Left lung (tissue), 10 donors: Measurements from ENCODE around the gene IP6K3. TPM values are rescaled to one million over a fixed set of nuclear protein-coding genes. Genes with fewer than 3 reads are reported as not detected.

ENCODE experiments used
- ATAC-seq: fragments of 200-7000 bp; cut with Tn5 transposase; one replicate; pipeline ENCODE4 v1.9.1; 2020; ENCODE audit warnings: moderate library complexity
- DNase-seq, 4 donors: peaks; one replicate each; pipeline ENCODE4 v3.0.0-alpha.2; 2013 to 2020
- H3K27ac ChIP-seq, 2 donors: fragments of 200-600 bp; sonication (generic) in 1 of 2; one replicate each; pipeline versions ENCODE4 v1.5.0 to v1.8.0; 2020 to 2021
- H3K27me3 ChIP-seq, 2 donors: fragments of 200-600 bp; sonication (generic) in 1 of 2; one replicate each; pipeline versions ENCODE4 v1.5.0 to v1.8.0; 2020 to 2021
- H3K36me3 ChIP-seq, 2 donors: fragments of 200-600 bp; sonication (generic) in 1 of 2; one replicate each; pipeline versions ENCODE4 v1.5.0 to v1.8.0; 2020 to 2021
- H3K4me1 ChIP-seq, 2 donors: fragments of 200-600 bp; one replicate each; pipeline ENCODE4 v1.8.0; 2021
- H3K4me3 ChIP-seq, 2 donors: fragments of 200-600 bp; sonication (generic) in 1 of 2; one replicate each; pipeline versions ENCODE4 v1.5.0 to v1.8.0; 2020 to 2021; ENCODE audit warnings: mild to moderate bottlenecking in 1 of 2
- H3K9me3 ChIP-seq, 2 donors: fragments of 200-600 bp; sonication (generic) in 1 of 2; one replicate each; pipeline versions ENCODE4 v1.5.0 to v1.8.0; 2020 to 2021
- intact Hi-C, 2 donors: fragments of 100-400 bp; cut with DNase I; formaldehyde crosslinking; loops; one replicate each; pipeline versions ENCODE4 v1.11.2 to v1.14.2; 2022
- polyA plus RNA-seq, 6 donors: library from polyadenylated mRNA; unstranded; fragments of 120-200 nt; gene quantifications; one replicate each; pipeline ENCODE4 v1.2.1, GENCODE V29; 2013; ENCODE audit not compliant: insufficient read length in 6 of 6
- total RNA-seq, 2 donors: library from RNA; stranded (reverse); fragmentation: NEBNext Ultra II Directional; extraction: Animal tissue kit (Norgen Biotek cat#: 25700); gene quantifications; one replicate each; pipeline ENCODE4 v1.2.1, GENCODE V29; 2021
- TF ChIP-seq, protein P1 (sequence below), 2 donors: fragments of 200-600 bp; sonication (generic) in 1 of 2; IDR thresholded peaks; one replicate each; pipeline versions ENCODE4 v1.5.0 to v1.8.0; 2021; ENCODE audit warnings: antibody characterized with exemption in 2 of 2
- donor health status: DM: no; HTN: yes; CAD: no.
- donor health status: DM: no; HTN: no; CAD: no.

The IP6K3 gene
- total and polyA plus RNA-seq, 8 donors, result 0.87 to 5.4 (median 3.3) TPM

DNA sequence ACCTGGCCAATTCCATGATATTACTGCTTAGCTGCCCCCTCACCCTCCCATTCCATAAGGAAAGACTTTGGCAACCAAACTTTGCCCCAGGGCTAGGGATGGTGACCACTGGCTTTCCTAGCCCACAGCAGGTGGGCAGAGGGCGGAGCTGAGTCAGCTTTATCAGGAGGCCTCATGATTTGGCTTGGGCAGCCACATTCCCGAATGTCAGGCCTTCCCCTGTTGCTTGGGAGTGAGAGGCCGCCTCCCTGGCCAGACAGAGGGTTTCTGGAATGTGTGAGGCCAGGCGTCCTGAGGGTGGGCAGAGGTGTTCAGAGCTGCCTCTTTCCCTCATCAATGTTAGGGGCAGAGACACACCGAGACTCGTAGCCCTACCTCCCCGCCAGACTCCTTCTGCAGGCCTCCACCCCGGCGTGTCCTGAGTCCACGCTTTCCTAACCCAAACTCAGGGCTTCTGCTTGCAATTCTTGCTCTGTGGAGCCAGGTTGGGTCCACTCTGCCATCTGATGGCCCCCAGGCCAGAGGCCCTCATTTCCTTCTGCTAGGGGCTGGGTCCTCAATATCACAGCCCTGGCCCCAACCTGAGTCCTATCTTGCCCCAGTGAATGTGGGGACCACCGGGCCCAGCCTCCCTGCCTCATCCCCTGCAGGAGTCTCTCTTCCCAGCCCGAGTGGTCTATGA lies 54.5 kb downstream of the IP6K3 start:
- ATAC-seq (peak; percentile 6), DNase-seq (no peak)
- Histone ChIP-seq H3K4me1 (peaks cover 13 to 56% of the 10 kb centered on the region in 2 donors), H3K4me3 (no peak overlapping the region), H3K9me3 (no peaks in the 10 kb centered on the region), H3K27ac (no peak overlapping the region), H3K27me3 (no peaks in the 10 kb centered on the region), H3K36me3 (peaks cover 0 to 95% of the 10 kb centered on the region in 2 donors)
- intact Hi-C loops, result no loop called here
- TF ChIP-seq, protein P1, sequence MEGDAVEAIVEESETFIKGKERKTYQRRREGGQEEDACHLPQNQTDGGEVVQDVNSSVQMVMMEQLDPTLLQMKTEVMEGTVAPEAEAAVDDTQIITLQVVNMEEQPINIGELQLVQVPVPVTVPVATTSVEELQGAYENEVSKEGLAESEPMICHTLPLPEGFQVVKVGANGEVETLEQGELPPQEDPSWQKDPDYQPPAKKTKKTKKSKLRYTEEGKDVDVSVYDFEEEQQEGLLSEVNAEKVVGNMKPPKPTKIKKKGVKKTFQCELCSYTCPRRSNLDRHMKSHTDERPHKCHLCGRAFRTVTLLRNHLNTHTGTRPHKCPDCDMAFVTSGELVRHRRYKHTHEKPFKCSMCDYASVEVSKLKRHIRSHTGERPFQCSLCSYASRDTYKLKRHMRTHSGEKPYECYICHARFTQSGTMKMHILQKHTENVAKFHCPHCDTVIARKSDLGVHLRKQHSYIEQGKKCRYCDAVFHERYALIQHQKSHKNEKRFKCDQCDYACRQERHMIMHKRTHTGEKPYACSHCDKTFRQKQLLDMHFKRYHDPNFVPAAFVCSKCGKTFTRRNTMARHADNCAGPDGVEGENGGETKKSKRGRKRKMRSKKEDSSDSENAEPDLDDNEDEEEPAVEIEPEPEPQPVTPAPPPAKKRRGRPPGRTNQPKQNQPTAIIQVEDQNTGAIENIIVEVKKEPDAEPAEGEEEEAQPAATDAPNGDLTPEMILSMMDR (IDR thresholded peaks at IDR 0.05), result no peak

DNA sequence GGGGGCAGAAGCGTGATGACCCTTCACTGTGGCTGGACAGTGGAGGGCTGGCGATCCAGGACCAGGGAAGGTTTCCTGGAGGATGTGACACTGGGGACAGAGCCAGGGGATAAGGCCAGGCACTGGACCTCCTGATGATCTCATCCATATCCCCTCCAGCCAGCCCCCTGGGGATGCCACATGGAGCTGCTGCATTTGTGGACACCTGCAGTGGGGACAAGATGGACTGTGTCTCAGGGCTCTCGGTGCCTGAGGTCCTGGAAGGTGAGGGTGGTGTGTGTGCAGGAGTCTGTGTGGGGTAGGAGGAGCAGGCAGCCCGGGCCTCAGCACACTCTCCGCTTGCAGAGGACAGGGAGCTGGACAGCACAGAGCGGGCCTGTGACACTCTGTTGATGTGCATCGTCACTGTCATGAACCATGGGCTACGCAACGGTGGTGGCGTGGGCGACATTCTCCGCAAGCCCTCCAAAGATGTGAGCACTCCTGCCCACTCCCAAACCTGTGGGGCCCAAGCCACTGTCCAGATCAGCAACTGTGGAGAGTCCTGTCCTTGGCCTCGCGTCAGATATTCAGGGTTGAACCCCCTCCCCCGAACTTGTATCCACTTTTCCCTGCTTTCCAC lies 55.1 kb downstream of the IP6K3 start:
- peaks cover 8 to 50% of the 10 kb centered on the region in 2 donors for H3K4me1 ChIP-seq
- H3K27me3 ChIP-seq, result no peaks in the 10 kb centered on the region
- TF ChIP-seq, protein P1 (IDR thresholded peaks at IDR 0.05), result no peak
- no peak for ATAC-seq
- H3K36me3 ChIP-seq, result peaks cover 0 to 95% of the 10 kb centered on the region in 2 donors
- H3K9me3 ChIP-seq, result no peaks in the 10 kb centered on the region
- no peak for DNase-seq
- intact Hi-C loops, result no loop called here
- no peak overlapping the region for H3K27ac ChIP-seq
- no peak overlapping the region for H3K4me3 ChIP-seq

DNA sequence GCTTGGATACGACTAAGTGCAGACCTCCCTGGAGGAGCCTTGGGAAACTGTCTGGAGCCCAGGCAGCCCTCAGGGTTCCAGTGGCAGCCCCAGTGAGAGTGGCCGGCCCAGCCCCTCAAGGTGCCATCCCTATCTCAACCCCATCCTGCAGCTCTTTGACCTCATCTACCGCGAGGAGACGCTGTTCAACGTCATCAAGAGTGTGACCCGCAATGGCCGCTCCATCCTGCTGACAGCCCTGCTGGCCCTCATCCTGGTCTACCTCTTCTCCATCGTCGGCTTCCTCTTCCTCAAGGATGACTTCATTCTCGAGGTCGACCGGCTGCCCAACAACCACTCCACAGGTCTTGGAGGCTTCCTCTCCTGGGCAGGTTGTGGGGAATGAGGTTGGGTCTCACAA lies 55.9 kb downstream of the IP6K3 start:
- no peak overlapping the region for H3K4me3 ChIP-seq
- ATAC-seq (no peak), DNase-seq (peak in 1 of 4 donors; percentile 55)
- H3K27me3 ChIP-seq, result no peaks in the 10 kb centered on the region
- intact Hi-C loops, result no loop called here
- H3K27ac ChIP-seq, result no peak overlapping the region
- peaks cover 0 to 95% of the 10 kb centered on the region in 2 donors for H3K36me3 ChIP-seq
- peaks cover 8 to 42% of the 10 kb centered on the region in 2 donors for H3K4me1 ChIP-seq
- H3K9me3 ChIP-seq, result no peaks in the 10 kb centered on the region
- TF ChIP-seq, protein P1 (IDR thresholded peaks at IDR 0.05), result no peak

DNA sequence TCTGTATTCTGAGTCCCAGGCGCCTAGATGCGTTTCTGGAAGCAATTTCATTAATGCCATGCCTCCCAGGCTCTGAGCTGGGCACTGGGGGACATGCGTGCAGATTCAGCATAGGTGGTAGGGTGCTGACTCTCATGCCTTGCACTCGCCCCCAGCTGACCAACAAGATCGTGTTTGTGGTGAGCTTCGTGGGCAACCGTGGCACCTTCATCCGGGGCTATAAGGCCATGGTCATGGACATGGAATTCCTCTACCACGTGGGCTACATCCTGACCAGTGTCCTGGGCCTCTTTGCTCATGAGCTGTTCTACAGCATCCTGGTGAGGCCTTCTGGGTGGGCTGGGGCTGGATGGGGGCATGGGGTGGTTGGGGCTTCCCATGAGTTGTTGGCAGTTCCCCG lies 56.8 kb downstream of the IP6K3 start:
- TF ChIP-seq, protein P1 (IDR thresholded peaks at IDR 0.05), result no peak
- Histone ChIP-seq H3K27me3 (no peaks in the 10 kb centered on the region), H3K27ac (no peak overlapping the region), H3K9me3 (no peaks in the 10 kb centered on the region), H3K36me3 (peaks cover 0 to 95% of the 10 kb centered on the region in 2 donors), H3K4me1 (peaks cover 6 to 33% of the 10 kb centered on the region in 2 donors), H3K4me3 (no peak overlapping the region)
- DNase-seq, result peak in 1 of 4 donors; percentile 67
- intact Hi-C loops, result no loop called here
- ATAC-seq, result no peak

DNA sequence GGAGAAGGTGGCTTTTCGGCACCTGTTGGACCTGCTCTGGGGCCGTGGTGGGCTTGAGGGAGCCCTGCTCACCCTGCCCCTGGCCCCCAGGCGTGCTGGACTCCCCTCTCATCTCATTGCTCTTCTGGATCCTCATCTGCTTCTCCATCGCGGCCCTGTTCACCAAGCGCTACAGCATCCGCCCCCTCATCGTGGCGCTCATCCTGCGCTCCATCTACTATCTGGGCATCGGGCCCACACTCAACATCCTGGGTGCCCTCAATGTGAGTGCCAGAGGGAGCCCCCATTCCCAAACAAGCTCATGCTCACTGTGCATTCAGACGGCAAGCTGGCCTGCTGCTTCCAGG lies 57.6 kb downstream of the IP6K3 start:
- no peak overlapping the region for H3K4me3 ChIP-seq
- peaks cover 0 to 25% of the 10 kb centered on the region in 2 donors for H3K4me1 ChIP-seq
- peak in 1 of 4 donors; percentile 68 for DNase-seq
- TF ChIP-seq, protein P1 (IDR thresholded peaks at IDR 0.05), result no peak
- ATAC-seq, result no peak
- H3K36me3 ChIP-seq, result peaks cover 0 to 100% of the 10 kb centered on the region in 2 donors
- intact Hi-C loops, result no loop called here
- no peaks in the 10 kb centered on the region for H3K9me3 ChIP-seq
- no peaks in the 10 kb centered on the region for H3K27me3 ChIP-seq
- H3K27ac ChIP-seq, result no peak overlapping the region
